HK-2 (cell line): ENCODE results near the gene CMTM4.

ENCODE experiments used
- DNase-seq: peaks from one replicate; pipeline ENCODE4 v3.0.0-alpha.2; 2018; ENCODE audit not compliant: unreplicated experiment

The CMTM4 gene

DNA sequence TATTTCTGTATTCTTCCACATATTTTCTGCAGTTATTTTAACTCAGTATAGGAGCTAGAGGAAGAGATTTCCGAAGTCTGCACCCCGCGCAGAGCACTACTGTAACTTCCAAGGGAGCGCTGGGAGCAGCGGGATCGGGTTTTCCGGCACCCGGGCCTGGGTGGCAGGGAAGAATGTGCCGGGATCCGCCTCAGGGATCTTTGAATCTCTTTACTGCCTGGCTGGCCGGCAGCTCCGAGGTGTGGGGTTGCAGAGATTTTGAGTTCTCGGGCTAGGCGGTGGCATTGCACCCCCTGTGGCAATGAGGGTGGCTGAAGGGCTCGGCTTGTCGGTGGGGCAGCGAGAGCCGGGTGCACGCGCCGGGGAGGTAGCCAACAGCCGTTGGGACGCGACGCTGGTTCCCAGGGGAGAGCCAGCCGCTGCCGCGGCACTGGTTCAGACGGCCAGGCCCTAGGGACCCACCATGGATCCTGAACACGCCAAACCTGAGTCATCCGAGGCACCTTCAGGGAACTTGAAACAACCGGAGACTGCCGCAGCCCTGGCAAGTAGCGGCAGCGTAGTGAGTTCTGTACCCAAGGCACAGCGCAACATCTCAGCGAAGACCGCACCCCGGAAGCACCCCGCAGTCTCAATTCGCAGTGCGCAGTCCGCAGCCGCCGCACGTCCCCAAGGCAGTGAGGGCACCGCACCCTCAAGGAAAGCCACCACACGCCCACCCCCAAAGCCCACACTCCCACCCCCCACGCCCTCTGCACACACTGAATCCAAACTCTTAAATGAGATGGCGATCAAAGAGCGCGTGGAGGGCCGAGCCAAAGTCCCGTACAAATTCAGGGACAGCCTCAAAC is 130.3 kb downstream of the CMTM4 start, which contains the start of gene CMTM1:
CMTM1 (plus strand) TSS at position 389 of the 851 bp plus-strand sequence; CDS start at position 464, 75 bp downstream.
- no peak for DNase-seq
